SK-N-SH (cell line): ENCODE data around the gene PDLIM5.

ENCODE experiments used
- CTCF ChIP-seq: fragments of 200-600 bp; sonication (generic); IDR thresholded peaks from 2 replicates; pipeline ENCODE4 v1.6.1; 2017; ENCODE audit warnings: antibody characterized with exemption, mild to moderate bottlenecking, moderate library complexity
- RAD21 ChIP-seq: IDR thresholded peaks from 2 replicates; pipeline ENCODE4 v1.6.1; 2012; ENCODE audit warnings: mild to moderate bottlenecking, low read length
- USF1 ChIP-seq: IDR thresholded peaks from 2 replicates; pipeline ENCODE4 v1.4.0; 2012; ENCODE audit warnings: low read depth, borderline replicate concordance

GRCh38 chr4:94517492-94517891 is 65.8 kb downstream of the PDLIM5 start:
- TF ChIP-seq CTCF (no peak), RAD21 (no peak), USF1 (no peak)
